GM13977 (cell line): Measurements from ENCODE around the gene MOGAT2.
"Not testable (repeated sequence)": the region's sequence is repeated elsewhere in the genome, so short reads cannot be mapped to it uniquely, and the experiment has no call there.

Source experiments
- DNase-seq: peaks from one replicate; pipeline ENCODE4 v3.0.0; 2012; ENCODE audit warnings: low spot score
- CTCF ChIP-seq: IDR thresholded peaks from 2 replicates; pipeline ENCODE4 v1.5.1; 2012; ENCODE audit warnings: mild to moderate bottlenecking, control low read depth; ENCODE audit not compliant: insufficient read depth; ENCODE audit errors: extremely low read depth, missing control alignments
- in situ Hi-C: fragments of 300-500 bp; cut with MboI; formaldehyde crosslinking; loops from one replicate; pipeline ENCODE4 v1.12.0; 2022; ENCODE audit warnings: low sequenced_read_pairs, low pct_unique_long_range_greater_than_20kb, mixed read lengths, inconsistent platforms; ENCODE audit not compliant: unreplicated experiment

MOGAT2 gene

GRCh38 chr11:75679566-75679965, 38.1 kb upstream of the MOGAT2 start:
- no peak for TF ChIP-seq CTCF
- in situ Hi-C loops = no loop called here
- DNase-seq = no peak

- in situ Hi-C loops, DNase-seq: not testable (repeated sequence)
Observed at GRCh38 chr11:75683856-75684255, 33.8 kb upstream of the MOGAT2 start.

DNA sequence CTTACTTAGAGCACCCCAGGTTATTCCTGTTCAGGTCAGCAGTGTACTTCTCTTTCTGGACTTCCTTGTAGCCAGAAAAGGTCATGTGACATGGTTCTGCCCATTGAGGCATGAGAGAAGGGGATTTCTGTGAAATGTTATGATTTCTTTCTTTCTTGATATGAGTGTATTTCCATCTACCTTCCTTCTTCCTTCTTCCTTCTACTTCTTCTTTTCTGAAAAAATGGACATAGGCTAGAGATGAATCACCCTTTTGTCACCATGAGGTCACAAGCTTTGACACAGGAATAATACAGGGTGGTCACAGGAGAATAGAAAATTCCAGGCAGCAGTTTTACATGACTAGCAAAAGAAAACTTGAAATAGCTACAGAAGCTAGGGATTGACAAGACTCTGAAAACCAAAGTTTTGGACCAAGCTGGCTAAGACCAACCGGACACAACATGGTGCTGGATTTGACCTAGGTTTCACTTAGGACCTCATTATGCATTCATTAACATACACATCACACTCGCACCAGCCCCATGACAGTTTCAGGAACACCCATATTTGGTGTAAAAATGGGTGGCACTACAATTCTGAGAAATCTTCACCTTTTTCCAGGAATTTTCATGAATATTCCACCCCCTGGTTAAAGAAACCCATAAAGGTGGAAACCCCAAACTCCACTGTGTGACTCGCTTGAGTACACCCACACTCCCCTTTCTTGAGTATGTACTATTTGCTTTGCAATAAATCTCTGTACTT, 27.6 kb upstream of the MOGAT2 start:
- in situ Hi-C loops = no loop called here
- peak; percentile 48 for DNase-seq
- no peak for TF ChIP-seq CTCF

DNA sequence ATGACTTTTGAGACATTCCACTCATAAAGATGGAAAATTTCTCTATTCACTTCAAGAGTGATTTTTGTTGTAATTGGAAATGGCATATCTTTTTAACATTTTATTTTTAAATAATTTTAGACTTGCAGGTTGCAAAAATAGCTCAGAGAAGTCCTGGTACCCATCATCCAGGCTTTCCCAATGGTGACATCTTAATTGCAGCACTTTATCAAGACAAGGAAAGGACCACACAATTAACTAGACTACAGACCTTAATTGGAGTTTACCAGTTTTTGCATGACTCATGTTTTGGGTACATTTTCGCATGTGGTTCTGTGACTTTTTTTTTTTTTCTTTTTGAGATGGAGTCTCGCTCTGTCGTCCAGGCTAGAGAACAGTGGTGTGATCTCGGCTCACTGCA, 25.8 kb upstream of the MOGAT2 start:
- in situ Hi-C loops = no loop called here
- TF ChIP-seq CTCF = no peak
- DNase-seq = no peak

DNA sequence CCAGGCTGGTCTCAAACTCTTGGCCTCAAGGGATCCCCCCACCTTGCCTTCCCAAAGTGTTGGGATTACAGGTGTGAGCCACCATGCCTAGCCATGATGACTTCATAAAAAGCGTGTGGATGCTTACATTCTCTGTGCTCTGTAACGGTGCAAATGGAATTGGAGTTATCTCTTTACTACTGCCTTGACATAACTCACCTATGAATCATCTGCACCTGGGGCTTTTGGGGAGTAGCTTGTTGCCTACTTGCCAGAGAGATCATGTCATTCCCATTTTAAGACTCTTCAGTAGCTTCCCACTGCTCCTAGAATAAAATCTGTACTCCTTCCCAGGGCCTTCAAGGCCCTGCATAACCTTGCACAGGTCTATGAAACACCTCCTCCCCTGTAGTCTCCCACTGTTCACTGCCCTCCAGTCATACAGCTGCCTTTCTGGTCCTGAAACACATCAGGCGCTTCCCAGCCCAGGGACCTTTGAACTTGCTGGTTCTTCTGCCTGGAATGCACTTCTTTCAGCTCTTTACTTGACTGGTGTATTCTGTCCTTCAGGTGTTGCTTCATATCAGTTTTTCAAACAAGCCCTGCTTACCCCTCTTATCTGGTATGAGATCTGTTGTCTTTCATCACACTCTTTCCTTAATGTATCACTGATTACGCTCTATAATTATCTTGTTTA, 19.6 kb upstream of the MOGAT2 start:
- DNase-seq = no peak
- in situ Hi-C loops = no loop called here
- TF ChIP-seq CTCF = no peak

GRCh38 chr11:75700940-75701339, 16.7 kb upstream of the MOGAT2 start:
- in situ Hi-C loops = loop anchor here (25.0 kb wide), 2 partner anchors 436 to 611 kb away; no protein-coding TSS in a partner anchor
- no peak for DNase-seq
- TF ChIP-seq CTCF = no peak

DNA sequence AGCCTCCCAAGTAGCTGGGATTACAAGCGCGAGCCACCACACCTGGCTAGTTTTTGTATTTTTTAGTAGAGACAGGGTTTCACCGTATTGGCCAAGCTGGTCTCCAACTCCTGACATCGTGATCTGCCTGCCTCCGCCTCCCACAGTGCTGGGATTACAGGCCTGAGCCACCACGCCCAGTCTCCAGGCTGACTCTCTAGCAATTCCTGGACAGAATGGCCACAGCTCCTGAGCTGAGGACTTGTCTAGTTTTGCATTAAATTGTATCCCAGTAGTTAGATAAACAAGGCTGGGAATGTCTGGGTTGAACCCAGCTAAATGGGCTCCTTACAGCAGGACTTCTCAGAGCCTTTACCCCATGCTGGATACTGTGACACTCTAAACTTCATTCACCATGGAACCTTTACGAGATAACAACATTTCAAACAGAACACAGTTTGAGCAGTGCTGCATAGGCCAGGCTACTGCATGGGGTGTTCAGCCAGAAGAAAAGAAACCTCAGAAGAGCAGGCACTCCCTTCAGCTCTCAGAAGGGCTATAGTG, 13.9 kb upstream of the MOGAT2 start:
- no peak for TF ChIP-seq CTCF
- in situ Hi-C loops = loop anchor here (25.0 kb wide), 2 partner anchors 434 to 609 kb away; no protein-coding TSS in a partner anchor
- no peak for DNase-seq
